ENCODE results near the gene MRPL18.

MRPL18 gene

GRCh38 chr6:159844737-159845645 lies 54.7 kb downstream of the MRPL18 start:
- DNase-seq: no peak

All from stimulated activated naive CD4-positive, alpha-beta T cell (primary cell).